HCEC 1CT (cell line): Measurements from ENCODE around the gene PTPRC.
"Not testable (repeated sequence)": the region's sequence is repeated elsewhere in the genome, so short reads cannot be mapped to it uniquely, and the experiment has no call there.

ENCODE experiments used
- DNase-seq: peaks from one replicate; pipeline ENCODE4 v3.0.0-alpha.2; 2017

The PTPRC gene

GRCh38 chr1:198638894-198639635 lies at the start of gene PTPRC:
Gene PTPRC, plus strand, starts transcription at chr1:198639040. Its CDS starts 229 bp downstream, at chr1:198639269.
- DNase-seq: no peak

DNA sequence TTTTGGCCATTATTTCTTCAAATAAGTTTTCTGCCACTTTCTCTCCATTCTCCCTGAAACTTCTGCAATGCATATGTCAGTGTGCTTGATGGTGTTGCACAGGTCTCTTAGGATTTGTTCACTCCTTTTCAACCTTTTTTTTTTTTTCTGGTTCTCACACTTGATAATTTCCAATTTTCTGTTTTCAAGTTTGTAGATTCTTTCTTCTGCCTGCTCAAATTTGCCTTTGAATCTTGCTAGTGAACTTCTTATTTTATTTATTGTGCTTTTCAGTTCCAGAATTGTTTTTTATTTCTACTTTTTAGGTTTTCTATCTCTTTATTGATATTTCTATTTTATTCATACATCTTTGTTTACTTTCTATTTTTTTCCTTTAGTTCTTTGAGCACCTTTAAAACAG lies 48.4 kb upstream of the PTPRC start:
- DNase-seq: no peak

- DNase-seq: no peak
These were observed 43.1 kb upstream of the PTPRC start for GRCh38 chr1:198595765-198596164.

DNA sequence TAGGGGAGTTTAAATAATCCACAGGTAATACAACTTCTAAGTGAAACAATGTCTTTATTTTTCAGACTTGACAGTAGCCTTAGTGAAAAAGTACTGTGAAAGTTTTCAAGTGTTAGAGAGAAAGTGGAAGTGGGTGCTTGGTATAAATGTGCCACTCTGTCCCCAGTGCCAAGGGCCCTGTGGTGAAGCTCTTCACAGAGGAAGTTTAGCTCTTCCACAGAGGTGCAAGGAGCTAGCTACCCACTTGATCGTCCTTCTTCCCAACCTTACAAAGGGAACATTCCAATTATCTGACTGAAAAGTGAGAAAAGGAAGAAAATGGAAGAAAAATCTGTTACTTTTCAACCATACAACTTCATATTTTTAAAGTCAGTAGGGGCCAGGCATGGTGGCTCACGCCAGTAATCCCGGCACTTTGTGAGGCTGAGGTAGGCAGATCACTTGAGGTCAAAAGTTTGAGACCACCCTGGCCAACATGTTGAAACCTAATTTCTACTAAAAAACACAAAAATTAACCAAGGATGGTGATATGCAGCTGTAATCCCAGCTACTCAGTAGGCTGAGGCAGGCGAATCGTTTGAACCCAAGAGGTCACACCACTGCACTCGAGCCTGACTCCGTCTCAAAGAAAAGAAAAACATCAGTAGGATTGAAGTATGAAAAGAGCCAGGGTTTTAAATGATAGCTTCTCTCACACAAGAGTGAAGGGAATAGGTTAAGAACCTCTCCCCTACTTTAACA lies 41.0 kb upstream of the PTPRC start:
- DNase-seq: no peak

GRCh38 chr1:198598796-198599321 lies 40.0 kb upstream of the PTPRC start:
- no peak for DNase-seq

- no peak for DNase-seq
These were observed 39.1 kb upstream of the PTPRC start for GRCh38 chr1:198599749-198600148.

DNA sequence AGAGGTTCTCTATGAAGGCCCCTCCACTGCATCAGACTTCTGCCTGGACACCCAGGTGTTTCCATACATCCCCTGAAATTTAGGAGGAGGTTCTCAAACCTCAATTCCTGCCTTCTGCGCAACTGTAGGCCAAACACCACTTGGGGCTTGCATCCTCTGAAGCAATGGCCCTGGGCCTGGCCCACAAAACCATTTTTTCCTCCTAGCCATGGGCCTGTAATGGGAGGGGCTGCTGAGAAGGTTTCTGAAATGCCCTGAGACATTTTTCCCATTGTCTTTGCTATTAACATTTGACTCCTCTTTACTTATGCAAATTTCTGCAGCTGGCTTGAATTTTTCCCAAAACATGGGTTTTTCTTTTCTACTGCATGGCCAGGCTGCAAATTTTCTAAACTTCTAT lies 37.9 kb upstream of the PTPRC start:
- DNase-seq: no peak

DNA sequence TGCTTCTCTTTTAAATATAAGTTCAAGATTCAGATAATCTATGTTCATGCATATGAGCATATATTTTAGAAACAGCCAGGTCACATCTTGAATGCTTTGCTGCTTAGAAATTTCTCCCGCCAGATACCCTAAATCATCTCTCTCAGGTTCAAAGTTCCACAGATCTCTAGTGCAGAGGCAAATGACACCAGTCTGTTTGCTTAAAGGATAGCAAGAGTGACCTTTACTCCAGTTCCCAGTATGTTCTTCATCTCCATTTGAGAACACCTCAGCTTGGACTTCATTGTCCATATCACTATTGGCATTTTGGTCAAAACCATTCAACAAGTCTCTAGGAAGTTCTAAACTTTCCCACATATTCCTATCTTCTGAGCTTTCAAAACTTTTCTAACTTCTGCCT lies 37.5 kb upstream of the PTPRC start:
- DNase-seq: not testable (repeated sequence)

DNA sequence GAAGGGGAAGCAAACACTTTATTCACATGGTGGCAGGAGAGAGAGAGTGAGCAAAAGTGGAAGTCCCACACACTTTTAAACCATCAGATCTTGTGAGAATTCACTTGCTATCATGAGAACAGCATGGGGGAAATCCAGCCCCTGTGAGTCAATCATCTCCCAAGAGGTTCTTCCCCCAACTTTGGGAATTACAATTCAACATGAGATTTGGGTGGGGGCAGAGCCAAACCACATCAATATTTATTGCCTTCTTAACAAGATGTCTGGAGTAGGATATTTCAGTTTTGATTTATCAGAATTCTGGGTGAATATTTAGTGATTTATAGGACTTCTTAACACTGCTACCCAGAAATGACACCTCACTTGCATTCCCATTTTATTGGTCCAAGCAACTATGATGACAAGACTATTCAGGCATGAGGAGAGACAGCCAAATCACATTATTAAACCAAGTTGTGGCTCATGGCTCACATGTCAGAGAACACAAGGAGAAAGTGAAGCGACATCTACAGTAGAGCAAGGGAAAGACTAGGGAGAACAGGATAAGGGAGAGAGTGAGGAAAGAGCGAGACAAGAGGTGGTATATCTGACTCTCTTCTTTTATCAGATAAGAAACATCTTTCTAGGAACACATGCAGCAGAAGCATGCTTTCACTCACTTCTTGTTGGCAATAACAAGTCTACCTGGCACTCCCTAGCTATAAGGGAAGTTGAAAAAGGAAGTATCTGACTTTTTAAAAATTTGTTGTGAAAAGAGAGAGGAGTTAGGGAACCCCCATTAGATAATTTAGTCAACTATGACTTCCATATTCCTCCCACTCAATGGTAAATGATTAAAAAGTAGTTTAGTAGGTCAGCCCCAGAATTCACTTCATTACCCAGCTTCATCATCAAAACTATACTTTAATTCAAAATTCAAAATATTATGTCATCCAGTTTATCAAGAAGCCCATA lies 36.6 kb upstream of the PTPRC start:
- DNase-seq: no peak

GRCh38 chr1:198604975-198605374 lies 33.9 kb upstream of the PTPRC start:
- DNase-seq: no peak

DNA sequence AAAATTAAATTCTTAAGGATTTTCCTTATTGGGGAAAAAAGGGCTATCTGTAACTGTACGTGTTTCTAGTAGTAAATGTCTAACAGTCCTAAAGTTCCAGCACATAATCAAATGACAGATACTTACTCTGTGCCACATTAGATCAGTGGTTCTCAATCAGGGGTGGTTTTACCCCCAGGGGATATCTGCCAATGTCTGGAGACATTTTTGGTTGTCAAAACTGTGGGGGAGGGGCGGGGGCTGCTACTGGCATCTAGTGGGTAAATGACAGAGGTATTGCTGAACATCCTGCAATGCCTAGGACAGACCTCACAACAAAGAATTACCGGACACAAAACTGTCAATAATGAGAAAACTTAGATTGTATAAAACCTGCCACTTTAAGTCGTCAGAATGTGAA lies 33.4 kb upstream of the PTPRC start:
- DNase-seq: no peak

GRCh38 chr1:198606020-198606438 lies 32.8 kb upstream of the PTPRC start:
- DNase-seq: no peak

- peak; percentile 3 for DNase-seq
These were observed 31.1 kb upstream of the PTPRC start for GRCh38 chr1:198607714-198608113.

DNA sequence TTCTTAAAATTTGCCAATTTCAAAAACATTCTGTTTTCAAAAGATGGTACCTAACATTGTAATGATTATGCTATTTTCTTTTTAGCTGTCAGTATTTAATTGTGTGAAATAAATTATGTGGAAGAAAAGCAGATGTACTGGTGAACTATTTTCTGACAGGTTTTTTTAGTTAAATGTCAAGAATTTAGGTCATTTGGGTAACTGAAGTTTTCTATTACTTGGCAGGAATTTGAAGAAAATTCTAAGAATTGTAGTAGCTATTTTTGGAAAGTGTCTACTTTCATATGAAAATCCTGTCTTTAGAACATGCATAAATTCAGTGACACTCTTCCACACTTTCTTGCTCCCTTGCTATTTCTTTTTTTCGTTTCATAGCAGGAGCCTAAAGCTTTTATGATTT lies 28.5 kb upstream of the PTPRC start:
- no peak for DNase-seq

DNA sequence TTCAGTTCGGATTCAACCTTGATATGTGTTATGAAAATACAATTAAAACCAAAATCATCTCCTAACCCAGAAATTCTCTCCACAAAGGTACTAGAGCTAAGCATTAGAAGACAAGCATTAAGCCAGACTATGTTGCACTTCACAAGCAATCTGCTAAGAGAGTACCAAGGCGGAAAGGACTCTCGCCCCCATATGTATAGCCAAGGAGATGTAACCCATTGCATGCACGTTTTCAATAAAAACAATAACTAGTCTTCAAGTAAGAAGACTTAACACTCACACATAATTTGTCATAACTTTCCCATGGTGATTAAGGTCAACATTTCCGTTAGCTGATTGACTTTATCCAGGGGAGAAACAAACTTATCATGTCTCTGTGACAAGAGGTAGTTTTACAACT lies 27.6 kb upstream of the PTPRC start:
- no peak for DNase-seq

DNA sequence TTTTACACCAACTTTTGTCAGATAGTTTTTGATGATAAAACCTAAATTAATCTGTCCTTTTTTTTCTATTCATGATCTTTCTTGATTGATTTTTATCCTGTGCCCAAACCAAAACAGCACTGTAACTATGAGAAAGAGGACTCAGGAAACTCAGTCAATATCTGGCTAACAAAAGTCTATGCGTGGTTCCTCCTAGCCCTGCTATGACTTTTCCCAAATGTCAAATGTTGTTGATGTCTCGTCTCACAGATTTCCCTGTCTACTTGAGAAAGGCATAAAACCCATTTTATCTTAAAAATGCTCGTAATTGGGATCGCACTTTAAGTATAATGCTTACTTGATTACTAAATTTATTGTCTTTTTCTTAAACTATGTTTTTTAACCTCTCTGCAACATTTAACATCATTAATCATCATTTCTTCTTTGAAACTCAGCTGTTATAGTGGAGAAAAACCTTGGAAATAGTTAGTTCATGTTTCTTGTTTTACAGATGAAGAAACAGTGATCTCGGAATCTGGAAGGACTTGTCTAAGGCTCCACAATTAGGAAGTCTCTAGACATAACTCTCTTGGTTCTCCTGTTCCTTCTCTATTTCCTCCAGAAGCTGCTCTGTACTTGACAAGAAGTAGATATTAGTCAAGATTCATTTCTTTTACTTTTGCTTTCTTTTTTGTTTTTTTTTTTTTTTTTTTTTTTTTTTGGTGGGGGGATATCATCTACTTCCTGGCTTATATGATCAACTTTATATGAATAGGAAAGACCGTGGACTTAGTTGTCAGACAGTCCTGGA lies 26.2 kb upstream of the PTPRC start:
- DNase-seq: no peak

DNA sequence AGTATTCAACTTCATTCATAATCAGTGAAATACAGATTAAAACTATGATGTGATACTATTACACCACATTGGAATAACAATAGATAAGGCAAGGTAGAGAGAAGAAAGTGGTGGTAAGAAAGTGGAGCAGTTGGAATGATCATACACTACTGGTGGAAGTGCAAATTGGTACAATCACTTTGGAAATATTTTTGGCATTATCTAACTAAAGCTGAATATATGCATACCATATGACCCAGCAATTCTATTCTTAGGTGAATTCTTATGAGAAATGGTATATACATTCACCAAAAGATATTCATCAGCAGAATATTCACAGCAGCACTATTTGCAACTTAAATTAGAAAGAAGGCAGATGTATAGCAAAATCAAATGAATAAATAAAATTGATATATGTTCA lies 21.4 kb upstream of the PTPRC start:
- DNase-seq: no peak

GRCh38 chr1:198619375-198620140 lies 19.3 kb upstream of the PTPRC start:
- no peak for DNase-seq

DNA sequence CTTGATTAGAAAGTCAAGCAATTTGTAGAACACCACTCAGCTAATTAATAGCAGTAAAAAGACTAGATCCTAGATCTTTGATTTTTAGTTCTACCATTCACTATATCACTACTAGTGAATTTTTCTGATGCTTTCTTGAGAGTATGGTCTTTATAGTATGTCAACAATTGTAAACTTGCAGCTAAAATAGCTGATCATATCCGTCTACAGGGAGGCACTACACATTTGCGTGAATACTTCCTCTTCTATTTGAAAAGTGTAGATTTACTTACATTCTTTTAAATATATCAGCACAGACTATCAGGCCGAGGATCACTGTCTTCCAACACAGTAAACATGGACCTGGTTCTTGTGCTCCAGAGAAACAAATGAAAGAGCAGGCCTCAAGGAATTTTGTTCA lies 18.6 kb upstream of the PTPRC start:
- no peak for DNase-seq

GRCh38 chr1:198620951-198621824 lies 17.7 kb upstream of the PTPRC start:
- no peak for DNase-seq
